Kidney (tissue), 14 donors: ENCODE data around the gene MEOX1. TPM values are rescaled to one million over a fixed set of nuclear protein-coding genes. Genes with fewer than 3 reads are reported as not detected.
"Not testable (repeated sequence)": the region's sequence is repeated elsewhere in the genome, so short reads cannot be mapped to it uniquely, and the experiment has no call there.

ENCODE experiments used
- DNase-seq, 5 donors: peaks; one replicate each; pipeline ENCODE4 v3.0.0-alpha.2; 2013 to 2020
- FAIRE-seq: peaks from 2 replicates; lab custom pipeline; 2012; peaks lifted over from hg19 to GRCh38; lab: Jason Lieb, UNC
- H3K27ac ChIP-seq, 2 donors: one replicate each; pipeline ENCODE4 v1.7.0; 2013; ENCODE audit warnings: low read depth in 2 of 2, low read length in 2 of 2, inconsistent platforms in 1 of 2
- H3K27me3 ChIP-seq: one replicate; pipeline ENCODE4 v1.7.1; 2013; ENCODE audit warnings: low read length, inconsistent platforms; ENCODE audit not compliant: control insufficient read depth, insufficient read depth
- H3K36me3 ChIP-seq, 3 donors: one replicate each; pipeline versions ENCODE4 v1.7.0 to v1.7.1; 2013; ENCODE audit warnings: low read length in 3 of 3, control low read depth in 1 of 3, inconsistent platforms in 1 of 3; ENCODE audit not compliant: insufficient read depth in 3 of 3, control insufficient read depth in 2 of 3
- H3K4me1 ChIP-seq, 3 donors: one replicate each; pipeline versions ENCODE4 v1.7.0 to v1.7.1; 2013; ENCODE audit warnings: low read length in 3 of 3, inconsistent platforms in 1 of 3, low read depth in 1 of 3; ENCODE audit not compliant: control insufficient read depth in 2 of 3, insufficient read depth in 2 of 3
- H3K4me3 ChIP-seq, 3 donors: one replicate each; pipeline versions ENCODE4 v1.7.0 to v1.8.1; 2013; ENCODE audit warnings: low read length in 3 of 3, control low read depth in 1 of 3, inconsistent platforms in 1 of 3
- H3K9ac ChIP-seq, 3 donors: one replicate each; pipeline versions ENCODE4 v1.7.0 to v1.7.1; 2013; ENCODE audit warnings: low read length in 3 of 3, control low read depth in 1 of 3, inconsistent platforms in 1 of 3
- H3K9me3 ChIP-seq, 3 donors: one replicate each; pipeline versions ENCODE4 v1.7.0 to v1.7.1; 2013; ENCODE audit warnings: low read length in 3 of 3, control low read depth in 1 of 3, inconsistent platforms in 1 of 3; ENCODE audit not compliant: control insufficient read depth in 2 of 3, insufficient read depth in 1 of 3
- CTCF ChIP-seq: IDR thresholded peaks from 3 replicates; pipeline ENCODE4 v1.5.1; 2012; ENCODE audit warnings: mild to moderate bottlenecking, moderate library complexity, borderline replicate concordance; ENCODE audit not compliant: insufficient read depth; ENCODE audit errors: extremely low read depth
- intact Hi-C: fragments of 100-400 bp; cut with DNase I; formaldehyde crosslinking; loops from one replicate; pipeline ENCODE4 v1.11.1; 2022
- polyA plus RNA-seq: library from polyadenylated mRNA; stranded (reverse); fragments of 350-450 nt; fragmentation: Illumina TruSeq; extraction: RNeasy Lipid Tissue Mini Kit (QIAGEN cat#74804); gene quantifications from one replicate; pipeline ENCODE4 v1.2.3, GENCODE V29; 2014; ENCODE audit warnings: low read depth, low replicate concordance; ENCODE audit not compliant: insufficient read depth
- total RNA-seq: library from RNA; stranded (reverse); fragmentation: NEBNext Ultra II Directional; extraction: Animal tissue kit (Norgen Biotek cat#: 25700); gene quantifications from one replicate; pipeline ENCODE4 v1.2.1, GENCODE V29; 2021
- donor health status: control.
- donor health status: control.
- donor health status: control.
- donor health status: control.
- donor health status: control.
- donor health status: DM: yes; HTN: yes; CAD: no.
- donor health status: Normal renal cell carcinoma (clear cell type).

The MEOX1 gene
- total and polyA plus RNA-seq, 2 donors from 2014 or later, result 1.4 TPM; not detected in 1

DNA sequence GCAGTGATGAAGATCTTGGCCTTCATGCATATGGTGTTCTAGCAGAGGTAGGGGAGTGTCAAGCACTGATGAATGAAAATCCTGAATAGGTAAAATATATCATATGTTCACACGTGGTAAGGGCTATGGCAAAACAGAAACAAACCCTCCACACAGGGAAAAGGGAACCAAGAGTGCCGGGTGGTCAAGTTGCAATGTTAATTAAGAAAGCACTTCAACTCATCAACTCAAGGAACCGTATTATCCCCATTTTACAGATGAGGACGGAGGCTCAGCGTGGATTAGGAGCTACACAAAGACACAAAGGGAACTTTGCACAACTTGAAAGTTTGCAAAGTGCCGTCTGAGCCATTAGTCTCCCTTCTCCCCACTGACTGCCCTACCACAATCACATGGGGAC, 28.1 kb upstream of the MEOX1 start:
- Histone ChIP-seq H3K9me3 (no peaks in the 10 kb centered on the region), H3K4me1 (no peaks in the 10 kb centered on the region), H3K27me3 (no peaks in the 10 kb centered on the region), H3K9ac (no peak overlapping the region), H3K4me3 (no peak overlapping the region), H3K36me3 (no peaks in the 10 kb centered on the region), H3K27ac (no peak overlapping the region)
- DNase-seq, result no peak
- intact Hi-C loops, result no loop called here
- no peak for FAIRE-seq
- TF ChIP-seq CTCF, result no peak

GRCh38 chr17:43689131-43689530, 27.4 kb upstream of the MEOX1 start:
- H3K27ac ChIP-seq, result no peak overlapping the region
- H3K9ac ChIP-seq, result no peak overlapping the region
- intact Hi-C loops, result no loop called here
- no peaks in the 10 kb centered on the region for H3K27me3 ChIP-seq
- no peak for TF ChIP-seq CTCF
- H3K36me3 ChIP-seq, result no peaks in the 10 kb centered on the region
- H3K9me3 ChIP-seq, result no peaks in the 10 kb centered on the region
- no peaks in the 10 kb centered on the region for H3K4me1 ChIP-seq
- no peak overlapping the region for H3K4me3 ChIP-seq
- FAIRE-seq, result no peak
- DNase-seq, result no peak

- H3K9me3 ChIP-seq, H3K4me1 ChIP-seq, FAIRE-seq, H3K9ac ChIP-seq, DNase-seq, H3K36me3 ChIP-seq, intact Hi-C loops, H3K27me3 ChIP-seq, H3K27ac ChIP-seq, H3K4me3 ChIP-seq: not testable (repeated sequence)
Observed at GRCh38 chr17:43686957-43687356, 25.2 kb upstream of the MEOX1 start.

GRCh38 chr17:43683928-43684653, 22.4 kb upstream of the MEOX1 start:
- Histone ChIP-seq H3K4me3 (no peak overlapping the region), H3K9ac (no peak overlapping the region), H3K27me3 (no peaks in the 10 kb centered on the region), H3K36me3 (no peaks in the 10 kb centered on the region), H3K4me1 (no peaks in the 10 kb centered on the region), H3K9me3 (no peaks in the 10 kb centered on the region), H3K27ac (no peak overlapping the region)
- intact Hi-C loops, result no loop called here
- DNase-seq (no peak), FAIRE-seq (no peak)
- TF ChIP-seq CTCF, result no peak
